ENCODE measurements around the gene DUS2.
"Not testable (repeated sequence)": the region's sequence is repeated elsewhere in the genome, so short reads cannot be mapped to it uniquely, and the experiment has no call there.

Gene DUS2

GRCh38 chr16:67998779-67999688 lies 24.1 kb upstream of the DUS2 start, which contains the start of gene DPEP2:
Gene DPEP2, minus strand, starts transcription at chr16:67999484. Its CDS starts 6,272 bp downstream, at chr16:67993212.
- peak in 2 of 4 experiments; percentile 47 to 50 for DNase-seq

- no peak for DNase-seq
Measured at GRCh38 chr16:67999985-68000384, 23.1 kb upstream of the DUS2 start.

DNA sequence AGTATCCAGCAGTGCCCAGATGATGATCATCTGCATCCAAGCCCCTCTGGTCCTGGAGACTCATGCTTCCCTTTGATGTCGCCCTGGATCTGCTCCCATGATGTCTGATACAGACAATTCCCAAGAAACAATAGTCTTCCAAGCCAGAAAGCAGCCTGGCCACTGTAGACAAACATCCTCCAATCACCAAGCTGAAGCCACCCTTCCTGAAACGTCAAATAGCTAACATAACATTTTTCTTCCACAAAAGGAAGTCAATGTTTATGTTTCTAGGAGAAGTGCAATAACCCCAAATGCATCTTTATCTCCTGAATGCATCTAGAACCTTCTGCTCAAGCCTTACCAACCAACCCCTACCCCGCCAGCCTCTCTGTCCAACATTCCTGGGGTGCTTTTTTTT lies 22.6 kb upstream of the DUS2 start:
- no peak for DNase-seq

DNA sequence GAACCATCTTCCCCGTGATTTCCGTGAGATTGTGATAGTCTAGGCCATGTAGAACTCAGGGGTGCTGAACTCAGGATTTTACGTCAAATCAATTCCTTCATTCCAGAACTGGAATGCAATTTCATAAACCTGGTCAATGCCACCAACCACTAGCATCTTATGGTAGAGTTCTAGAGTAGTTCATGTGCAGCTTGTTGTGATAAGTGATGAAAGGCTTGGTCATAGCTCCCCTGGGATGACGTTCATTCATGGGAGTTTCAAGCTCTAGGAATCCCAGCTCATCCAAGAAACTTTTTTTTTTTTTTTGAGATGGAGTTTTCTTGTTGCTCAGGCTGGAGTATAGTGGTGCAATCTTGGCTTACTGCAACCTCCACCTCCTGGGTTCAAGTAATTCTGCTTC lies 20.1 kb upstream of the DUS2 start:
- DNase-seq, result no peak

DNA sequence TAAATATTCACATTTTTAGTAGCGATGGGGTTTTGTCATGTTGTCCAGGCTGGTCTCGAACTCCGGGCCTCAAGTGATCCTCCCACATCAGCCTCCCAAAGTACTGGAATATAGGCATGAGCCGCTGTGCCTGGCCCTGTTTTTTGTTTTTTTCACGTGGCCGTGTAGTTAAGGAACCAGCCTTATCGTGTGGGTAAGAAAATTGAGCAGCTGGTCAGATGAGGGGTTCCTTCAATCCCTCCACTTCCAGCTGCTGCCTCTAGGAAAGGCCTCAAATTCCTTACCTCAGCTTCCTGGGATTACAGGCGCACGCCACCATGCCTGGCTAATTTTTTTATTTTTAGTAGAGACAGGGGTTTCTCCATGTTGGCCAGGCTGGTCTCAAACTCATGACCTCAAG lies 17.9 kb upstream of the DUS2 start:
- no peak for DNase-seq

DNA sequence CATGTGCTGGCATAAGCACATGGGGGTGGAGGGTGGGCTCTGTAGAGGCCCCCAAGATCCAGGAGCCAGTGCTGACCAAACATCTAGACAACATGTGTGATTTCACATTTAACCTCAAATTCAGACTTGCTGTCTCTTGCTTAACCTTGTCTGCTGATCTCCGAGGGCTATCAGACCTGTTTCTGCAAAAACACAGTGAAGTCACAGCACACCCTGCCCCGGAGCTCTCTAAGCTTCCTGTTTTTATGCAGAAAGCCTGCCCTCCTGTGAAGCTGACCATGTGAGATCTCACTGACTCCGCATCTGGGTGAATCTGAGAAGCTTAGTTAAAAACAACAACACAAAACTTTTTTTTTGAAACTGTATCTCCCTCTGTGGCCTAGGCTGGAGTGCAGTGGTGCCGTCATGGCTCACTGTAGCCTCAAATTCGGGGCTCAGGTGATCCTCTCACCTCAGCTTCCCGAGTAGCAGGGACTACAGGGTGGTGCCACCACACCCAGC lies 17.2 kb upstream of the DUS2 start:
- DNase-seq, result peak in 2 of 4 experiments; percentile 35 to 50

DNA sequence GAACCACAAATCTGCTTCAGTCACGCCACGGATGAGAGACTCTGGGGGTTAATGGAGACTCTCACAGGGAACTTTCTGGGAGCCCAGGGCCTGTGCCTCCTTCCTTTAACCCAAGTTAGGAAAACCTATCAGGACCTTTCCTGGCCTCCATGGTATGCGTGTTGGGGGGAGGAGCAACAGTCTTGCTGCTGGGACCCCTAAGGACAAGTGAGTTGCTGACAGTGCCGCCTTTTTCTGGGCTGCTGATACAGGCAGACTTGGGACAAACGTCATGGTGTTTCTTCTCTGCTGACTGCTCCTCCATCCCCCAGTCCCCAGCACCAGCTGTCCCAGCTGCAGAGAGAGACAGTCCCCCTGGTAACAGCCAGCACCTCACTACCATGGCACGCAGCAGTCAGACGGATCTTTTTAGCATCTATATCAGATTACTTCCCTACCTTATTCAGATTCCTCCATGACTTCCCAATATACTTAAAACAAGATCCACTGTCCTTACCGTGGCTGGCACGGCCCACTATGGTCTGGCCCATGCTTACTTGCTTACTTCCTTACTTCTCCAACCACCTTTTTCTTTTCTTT lies 13.8 kb upstream of the DUS2 start:
- DNase-seq, result no peak

GRCh38 chr16:68009872-68010271 lies 13.2 kb upstream of the DUS2 start:
- not testable (repeated sequence) for DNase-seq

GRCh38 chr16:68013440-68013839 lies 9.6 kb upstream of the DUS2 start:
- no peak for DNase-seq

- DNase-seq, result no peak
Measured at GRCh38 chr16:68015681-68016080, 7.4 kb upstream of the DUS2 start, which contains the start of gene DPEP2NB. Gene DPEP2NB, minus strand, starts transcription at chr16:68015911. Its CDS starts 141 bp downstream, at chr16:68015770.

GRCh38 chr16:68019167-68019680 lies 3.9 kb upstream of the DUS2 start:
- DNase-seq, result no peak

DNA sequence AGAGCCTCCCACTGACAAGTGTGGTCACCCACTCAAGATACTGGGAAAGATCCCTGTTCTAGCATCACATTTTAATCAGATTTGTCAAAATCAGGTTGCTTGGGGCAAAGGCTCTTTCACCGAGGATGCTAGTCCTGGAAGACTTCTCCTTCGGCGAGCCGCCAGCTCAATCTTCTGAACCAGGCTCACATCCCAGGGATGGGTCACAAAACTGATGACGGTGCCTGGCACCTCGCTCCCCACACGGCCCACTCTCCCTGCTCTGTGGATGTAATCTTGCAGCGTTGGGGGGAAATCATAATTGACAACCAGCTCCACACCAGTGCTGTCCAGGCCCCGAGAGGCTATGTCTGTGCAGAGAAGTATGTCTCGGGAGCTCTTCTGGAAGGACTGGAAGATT lies 1.6 kb upstream of the DUS2 start:
- no peak for DNase-seq

GRCh38 chr16:68022278-68022727 lies 781 bp upstream of the DUS2 start:
- DNase-seq, result no peak

DNA sequence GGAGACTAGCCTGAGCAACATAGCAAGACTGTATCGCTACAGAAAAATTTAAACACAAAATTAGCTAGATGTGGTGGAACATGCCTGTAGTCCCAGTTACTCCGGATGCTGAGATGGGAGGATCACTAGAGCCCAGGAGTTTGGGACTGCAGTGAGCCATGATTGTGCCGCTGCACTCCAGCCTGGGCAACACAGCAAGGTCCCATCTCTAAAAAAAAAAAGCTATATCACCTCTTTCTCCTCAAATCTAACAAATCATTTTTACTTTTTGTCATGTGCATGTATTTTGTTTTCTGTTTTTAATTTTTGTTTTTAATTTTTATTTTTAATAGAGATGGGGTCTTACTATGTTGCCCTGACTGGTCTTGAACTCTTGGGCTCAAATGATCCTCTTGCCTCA lies 5.9 kb downstream of the DUS2 start:
- DNase-seq, result no peak

DNA sequence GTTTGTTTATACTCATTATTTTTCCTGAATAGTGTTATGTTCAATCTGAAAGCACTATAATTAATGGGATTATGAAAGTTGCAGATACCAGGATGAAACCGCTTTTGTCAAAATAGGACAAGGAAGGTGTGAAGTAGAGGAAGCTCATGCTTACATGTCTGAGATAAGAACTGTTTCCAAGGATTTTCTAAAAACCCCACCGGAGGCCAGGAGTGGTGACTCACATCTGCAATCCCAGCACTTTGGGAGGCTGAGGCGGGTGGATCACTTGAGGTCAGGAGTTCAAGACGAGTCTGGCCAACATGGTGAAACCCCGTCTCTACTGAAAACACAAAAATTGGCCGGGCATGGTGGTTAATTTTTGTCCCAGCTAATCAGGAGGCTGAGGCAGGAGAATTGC lies 7.0 kb downstream of the DUS2 start:
- not testable (repeated sequence) for DNase-seq

DNA sequence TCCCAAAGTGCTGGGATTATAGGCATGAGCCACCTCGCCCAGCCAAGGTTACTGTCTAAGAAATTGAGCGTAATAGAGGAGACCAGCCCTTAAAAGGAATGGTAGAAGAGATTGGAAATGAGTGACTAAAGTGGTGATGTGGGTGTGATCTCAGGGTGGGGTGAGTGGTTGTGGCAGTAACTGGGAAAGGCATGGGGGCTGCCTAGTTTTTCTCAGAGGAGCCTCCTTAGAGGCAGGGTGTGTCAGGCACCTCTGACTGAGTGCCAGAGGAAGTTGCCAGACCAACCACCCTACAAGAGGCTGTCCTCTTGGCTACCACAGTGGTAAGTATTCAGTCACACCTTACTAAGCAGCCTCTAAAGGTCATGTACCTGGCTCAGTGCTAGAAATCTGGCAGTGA lies 8.9 kb downstream of the DUS2 start:
- DNase-seq, result no peak

DNA sequence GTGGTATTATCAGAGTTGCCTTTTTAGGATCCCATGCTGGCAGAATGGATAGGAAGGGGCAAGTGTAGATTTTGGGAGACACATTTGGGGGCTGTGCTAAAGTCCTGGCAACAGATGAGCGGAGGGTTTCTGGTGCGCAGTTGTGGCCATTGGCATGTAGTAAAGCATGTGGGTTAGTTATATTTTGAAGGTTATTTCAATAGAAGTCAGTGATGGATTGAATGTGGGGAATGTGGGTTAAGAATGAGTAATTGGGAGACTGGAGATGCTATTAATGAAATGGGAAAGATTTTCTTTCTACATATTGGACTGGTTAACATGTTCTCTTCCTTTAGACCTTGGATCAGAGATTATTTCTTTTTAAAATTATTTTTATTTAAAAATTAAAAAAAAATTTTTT lies 10.0 kb downstream of the DUS2 start:
- no peak for DNase-seq

DNA sequence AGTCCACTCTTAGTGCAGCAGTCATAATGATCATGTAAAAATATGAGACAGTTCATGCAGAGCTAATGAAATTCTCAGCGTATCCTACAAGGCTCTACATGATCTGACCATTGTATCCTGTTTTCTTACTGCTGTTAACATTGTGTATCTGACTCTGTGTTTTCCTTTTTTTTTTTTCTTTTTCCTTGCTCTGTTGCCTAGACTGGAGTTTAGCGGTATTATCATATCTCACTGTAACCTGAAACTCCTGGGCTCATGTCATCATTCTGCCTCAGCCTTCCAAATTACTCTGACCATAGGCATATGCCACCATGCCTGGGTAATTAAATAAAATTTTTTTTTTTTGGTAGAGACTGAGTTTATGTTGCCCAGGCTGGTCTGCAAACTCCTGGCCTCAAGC lies 12.1 kb downstream of the DUS2 start:
- no peak for DNase-seq

GRCh38 chr16:68037841-68038597 lies 14.9 kb downstream of the DUS2 start:
- DNase-seq, result no peak

DNA sequence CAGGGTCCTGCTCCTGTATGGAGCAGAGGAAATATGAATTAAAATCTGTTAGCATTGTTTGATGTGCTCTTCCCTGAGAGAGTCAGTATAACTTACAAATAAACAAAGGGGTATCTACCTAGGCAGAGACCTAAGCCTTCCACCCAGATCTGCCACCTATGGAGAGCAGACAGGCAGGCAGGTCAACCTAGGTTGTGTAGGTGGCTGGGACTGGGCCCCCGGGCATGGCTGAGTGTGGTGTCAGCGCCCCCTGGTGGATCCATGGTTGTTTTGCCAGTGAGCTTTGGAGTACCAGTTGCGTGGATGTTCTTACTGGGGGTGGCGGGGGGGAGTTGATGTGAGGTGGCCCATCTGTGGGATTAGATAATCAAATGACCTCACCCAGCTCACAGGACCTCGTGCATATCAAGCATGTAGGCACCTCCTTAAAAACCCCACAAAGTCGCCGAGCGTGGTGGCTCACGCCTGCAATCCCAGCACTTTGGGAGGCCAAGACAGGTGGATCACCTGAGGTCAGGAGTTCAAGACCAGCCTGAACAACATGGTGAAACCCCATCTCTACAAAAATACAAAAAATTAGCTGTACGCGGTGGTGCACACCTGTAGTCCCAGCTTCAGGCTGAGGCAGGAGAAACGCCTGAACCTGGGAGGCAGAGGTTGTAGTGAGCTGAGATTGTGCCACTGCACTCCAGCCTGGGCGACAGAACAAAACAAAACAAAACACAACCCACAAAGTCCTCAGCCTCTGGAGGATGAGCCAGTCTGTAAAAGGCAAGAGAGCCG lies 17.6 kb downstream of the DUS2 start:
- peak; percentile 63 to 88 (median 87) for DNase-seq

- DNase-seq, result no peak
Measured at GRCh38 chr16:68041783-68042182, 18.7 kb downstream of the DUS2 start.

DNA sequence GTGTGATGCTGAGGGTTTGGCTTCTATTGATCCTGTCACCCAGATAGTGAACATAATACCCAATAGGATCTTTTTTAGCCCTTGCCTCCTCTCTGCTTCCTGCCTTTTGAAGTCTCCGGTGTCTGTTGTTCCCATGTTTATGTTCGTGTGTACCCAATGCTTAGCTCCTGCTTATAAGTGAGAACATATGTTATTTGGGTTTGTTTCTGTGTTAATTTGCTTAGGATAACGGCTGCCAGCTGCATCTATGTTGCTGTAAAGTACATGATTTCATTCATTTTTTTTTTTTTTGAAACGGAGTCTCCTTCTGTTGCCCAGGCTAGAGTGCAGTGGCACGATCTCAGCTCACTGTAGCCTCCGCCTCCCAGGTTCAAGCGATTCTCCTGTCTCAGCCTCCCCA lies 23.0 kb downstream of the DUS2 start:
- no peak for DNase-seq
